ENCODE measurements around the gene RNF152. TPM values are rescaled to one million over a fixed set of nuclear protein-coding genes. Genes with fewer than 3 reads are reported as not detected.

Gene RNF152
- polyA plus RNA-seq, 1 donor from 2014 or later = 22.9 TPM

- no peak overlapping the region for H2AFZ ChIP-seq (ENCODE audit: low read depth, low read length)
- no peak overlapping the region for H3K27ac ChIP-seq (ENCODE audit: low read length)
- H3K9me2 ChIP-seq (ENCODE audit: insufficient read depth, low read length) = no peaks in the 10 kb centered on the region
- H4K20me1 ChIP-seq (ENCODE audit: insufficient read depth) = no peaks in the 10 kb centered on the region
- no peak overlapping the region for H3K4me3 ChIP-seq (ENCODE audit: low read length)
- no peak overlapping the region for H3K4me2 ChIP-seq (ENCODE audit: low read length)
- H3K27me3 ChIP-seq (ENCODE audit: insufficient read depth, low read depth, low read length) = no peaks in the 10 kb centered on the region
- H3F3A ChIP-seq (ENCODE audit: insufficient read depth, low read length, poor library complexity, severe bottlenecking) = peaks cover 4% of the 10 kb centered on the region
- no peak overlapping the region for H3K9ac ChIP-seq (ENCODE audit: low read length)
- peaks cover 3% of the 10 kb centered on the region for H3K36me3 ChIP-seq (ENCODE audit: insufficient read depth, low read length)
- no peak for TF ChIP-seq MXI1 (conservative IDR thresholded peaks at IDR 0.05; ENCODE audit: poor library complexity, severe bottlenecking)
- TF ChIP-seq, protein P1, sequence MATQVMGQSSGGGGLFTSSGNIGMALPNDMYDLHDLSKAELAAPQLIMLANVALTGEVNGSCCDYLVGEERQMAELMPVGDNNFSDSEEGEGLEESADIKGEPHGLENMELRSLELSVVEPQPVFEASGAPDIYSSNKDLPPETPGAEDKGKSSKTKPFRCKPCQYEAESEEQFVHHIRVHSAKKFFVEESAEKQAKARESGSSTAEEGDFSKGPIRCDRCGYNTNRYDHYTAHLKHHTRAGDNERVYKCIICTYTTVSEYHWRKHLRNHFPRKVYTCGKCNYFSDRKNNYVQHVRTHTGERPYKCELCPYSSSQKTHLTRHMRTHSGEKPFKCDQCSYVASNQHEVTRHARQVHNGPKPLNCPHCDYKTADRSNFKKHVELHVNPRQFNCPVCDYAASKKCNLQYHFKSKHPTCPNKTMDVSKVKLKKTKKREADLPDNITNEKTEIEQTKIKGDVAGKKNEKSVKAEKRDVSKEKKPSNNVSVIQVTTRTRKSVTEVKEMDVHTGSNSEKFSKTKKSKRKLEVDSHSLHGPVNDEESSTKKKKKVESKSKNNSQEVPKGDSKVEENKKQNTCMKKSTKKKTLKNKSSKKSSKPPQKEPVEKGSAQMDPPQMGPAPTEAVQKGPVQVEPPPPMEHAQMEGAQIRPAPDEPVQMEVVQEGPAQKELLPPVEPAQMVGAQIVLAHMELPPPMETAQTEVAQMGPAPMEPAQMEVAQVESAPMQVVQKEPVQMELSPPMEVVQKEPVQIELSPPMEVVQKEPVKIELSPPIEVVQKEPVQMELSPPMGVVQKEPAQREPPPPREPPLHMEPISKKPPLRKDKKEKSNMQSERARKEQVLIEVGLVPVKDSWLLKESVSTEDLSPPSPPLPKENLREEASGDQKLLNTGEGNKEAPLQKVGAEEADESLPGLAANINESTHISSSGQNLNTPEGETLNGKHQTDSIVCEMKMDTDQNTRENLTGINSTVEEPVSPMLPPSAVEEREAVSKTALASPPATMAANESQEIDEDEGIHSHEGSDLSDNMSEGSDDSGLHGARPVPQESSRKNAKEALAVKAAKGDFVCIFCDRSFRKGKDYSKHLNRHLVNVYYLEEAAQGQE (IDR thresholded peaks at IDR 0.05; ENCODE audit: borderline replicate concordance) = no peak
- no peak for TF ChIP-seq CTCF (IDR thresholded peaks at IDR 0.05; ENCODE audit: poor library complexity, severe bottlenecking)
- no peaks in the 10 kb centered on the region for H3K9me3 ChIP-seq (ENCODE audit: low read length)
- no peaks in the 10 kb centered on the region for H3K79me2 ChIP-seq (replicated peaks; ENCODE audit: insufficient read depth, low read length)
Observed at GRCh38 chr18:61821748-61822147, 71.1 kb downstream of the RNF152 start.

- Histone ChIP-seq H3K4me2 (ENCODE audit: low read length) (no peak overlapping the region), H4K20me1 (ENCODE audit: insufficient read depth) (no peaks in the 10 kb centered on the region), H2AFZ (ENCODE audit: low read depth, low read length) (no peak overlapping the region), H3K36me3 (ENCODE audit: insufficient read depth, low read length) (peaks cover 3% of the 10 kb centered on the region), H3K79me2 (replicated peaks; ENCODE audit: insufficient read depth, low read length) (no peaks in the 10 kb centered on the region), H3K27ac (ENCODE audit: low read length) (no peak overlapping the region), H3K9me3 (ENCODE audit: low read length) (no peaks in the 10 kb centered on the region), H3K9me2 (ENCODE audit: insufficient read depth, low read length) (no peaks in the 10 kb centered on the region), H3F3A (ENCODE audit: insufficient read depth, low read length, poor library complexity, severe bottlenecking) (peaks cover 4% of the 10 kb centered on the region), H3K4me3 (ENCODE audit: low read length) (no peak overlapping the region), H3K9ac (ENCODE audit: low read length) (no peak overlapping the region), H3K27me3 (ENCODE audit: insufficient read depth, low read depth, low read length) (no peaks in the 10 kb centered on the region)
- TF ChIP-seq SMC3 (conservative IDR thresholded peaks at IDR 0.05; ENCODE audit: poor library complexity) (no peak), CTCF (IDR thresholded peaks at IDR 0.05; ENCODE audit: poor library complexity, severe bottlenecking) (no peak), TAF1 (IDR thresholded peaks at IDR 0.05; ENCODE audit: low read depth) (no peak), EP300 (conservative IDR thresholded peaks at IDR 0.05; ENCODE audit: poor library complexity, severe bottlenecking) (no peak), EZH2 (IDR thresholded peaks at IDR 0.05; ENCODE audit: borderline replicate concordance, insufficient read depth, low read length, poor library complexity, severe bottlenecking) (no peak), RAD21 (conservative IDR thresholded peaks at IDR 0.05) (no peak), POLR2AphosphoS5 (IDR thresholded peaks at IDR 0.05) (no peak), MXI1 (conservative IDR thresholded peaks at IDR 0.05; ENCODE audit: poor library complexity, severe bottlenecking) (no peak)
- TF ChIP-seq, protein P1 (IDR thresholded peaks at IDR 0.05; ENCODE audit: borderline replicate concordance) = no peak
Observed at GRCh38 chr18:61820882-61821281, 71.9 kb downstream of the RNF152 start.
